Bronchial epithelial cell (primary cell): ENCODE measurements around the gene CERS1. TPM values are rescaled to one million over a fixed set of nuclear protein-coding genes. Genes with fewer than 3 reads are reported as not detected.

ENCODE experiments used
- DNase-seq: peaks from one replicate; pipeline ENCODE4 v3.0.0-alpha.2; 2010; ENCODE audit warnings: low read depth
- FAIRE-seq: peaks from 2 replicates; lab custom pipeline; 2011; peaks lifted over from hg19 to GRCh38; lab: Jason Lieb, UNC
- H3K27me3 ChIP-seq: 2 replicates; pipeline ENCODE4 v1.5.1; 2011; ENCODE audit warnings: low read length; ENCODE audit not compliant: control insufficient read depth, insufficient read depth
- H3K36me3 ChIP-seq: 2 replicates; pipeline ENCODE4 v1.5.1; 2011; ENCODE audit warnings: low read length; ENCODE audit not compliant: control insufficient read depth, insufficient read depth
- H3K4me3 ChIP-seq: 2 replicates; pipeline ENCODE4 v1.5.1; 2011; ENCODE audit warnings: mild to moderate bottlenecking, low read depth, low read length, control low read depth
- total RNA-seq: library from RNA; depleted of rRNA; stranded (reverse); fragments of >200 nt; gene quantifications from 2 replicates; pipeline ENCODE4 v1.2.1, GENCODE V29; 2014
- TF ChIP-seq, protein P1 (sequence below): IDR thresholded peaks from 2 replicates; pipeline ENCODE4 v1.5.1; 2011; ENCODE audit warnings: mild to moderate bottlenecking, moderate library complexity, low read length, control low read depth, inconsistent platforms; ENCODE audit not compliant: insufficient read depth, severe bottlenecking

Gene CERS1
- total RNA-seq, 1 donor from 2014 or later = 0.26 TPM

DNA sequence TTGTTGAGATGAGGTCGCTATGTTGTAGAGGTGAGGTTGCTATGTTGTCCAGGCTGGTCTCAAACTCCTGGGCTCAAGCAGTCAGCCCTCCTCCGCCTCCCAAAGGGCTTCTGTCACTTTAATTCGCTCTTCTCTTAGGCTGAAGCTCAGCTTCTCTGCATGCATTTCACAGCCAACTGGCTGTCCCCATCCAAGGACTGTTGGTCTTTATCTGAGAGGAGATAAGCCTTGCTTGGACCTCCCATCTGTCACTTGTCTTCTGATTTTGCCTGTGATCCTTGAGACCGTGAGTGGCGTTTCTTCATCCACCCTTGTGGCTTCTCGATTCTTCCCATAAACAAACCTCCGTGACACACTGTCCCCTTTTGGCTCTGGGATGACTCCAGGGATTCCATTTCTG is 24.4 kb downstream of the CERS1 start:
- Histone ChIP-seq H3K4me3 (no peak overlapping the region), H3K27me3 (no peaks in the 10 kb centered on the region), H3K36me3 (peaks cover 9% of the 10 kb centered on the region)
- no peak for DNase-seq
- TF ChIP-seq, protein P1, sequence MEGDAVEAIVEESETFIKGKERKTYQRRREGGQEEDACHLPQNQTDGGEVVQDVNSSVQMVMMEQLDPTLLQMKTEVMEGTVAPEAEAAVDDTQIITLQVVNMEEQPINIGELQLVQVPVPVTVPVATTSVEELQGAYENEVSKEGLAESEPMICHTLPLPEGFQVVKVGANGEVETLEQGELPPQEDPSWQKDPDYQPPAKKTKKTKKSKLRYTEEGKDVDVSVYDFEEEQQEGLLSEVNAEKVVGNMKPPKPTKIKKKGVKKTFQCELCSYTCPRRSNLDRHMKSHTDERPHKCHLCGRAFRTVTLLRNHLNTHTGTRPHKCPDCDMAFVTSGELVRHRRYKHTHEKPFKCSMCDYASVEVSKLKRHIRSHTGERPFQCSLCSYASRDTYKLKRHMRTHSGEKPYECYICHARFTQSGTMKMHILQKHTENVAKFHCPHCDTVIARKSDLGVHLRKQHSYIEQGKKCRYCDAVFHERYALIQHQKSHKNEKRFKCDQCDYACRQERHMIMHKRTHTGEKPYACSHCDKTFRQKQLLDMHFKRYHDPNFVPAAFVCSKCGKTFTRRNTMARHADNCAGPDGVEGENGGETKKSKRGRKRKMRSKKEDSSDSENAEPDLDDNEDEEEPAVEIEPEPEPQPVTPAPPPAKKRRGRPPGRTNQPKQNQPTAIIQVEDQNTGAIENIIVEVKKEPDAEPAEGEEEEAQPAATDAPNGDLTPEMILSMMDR = no peak
- FAIRE-seq = no peak

DNA sequence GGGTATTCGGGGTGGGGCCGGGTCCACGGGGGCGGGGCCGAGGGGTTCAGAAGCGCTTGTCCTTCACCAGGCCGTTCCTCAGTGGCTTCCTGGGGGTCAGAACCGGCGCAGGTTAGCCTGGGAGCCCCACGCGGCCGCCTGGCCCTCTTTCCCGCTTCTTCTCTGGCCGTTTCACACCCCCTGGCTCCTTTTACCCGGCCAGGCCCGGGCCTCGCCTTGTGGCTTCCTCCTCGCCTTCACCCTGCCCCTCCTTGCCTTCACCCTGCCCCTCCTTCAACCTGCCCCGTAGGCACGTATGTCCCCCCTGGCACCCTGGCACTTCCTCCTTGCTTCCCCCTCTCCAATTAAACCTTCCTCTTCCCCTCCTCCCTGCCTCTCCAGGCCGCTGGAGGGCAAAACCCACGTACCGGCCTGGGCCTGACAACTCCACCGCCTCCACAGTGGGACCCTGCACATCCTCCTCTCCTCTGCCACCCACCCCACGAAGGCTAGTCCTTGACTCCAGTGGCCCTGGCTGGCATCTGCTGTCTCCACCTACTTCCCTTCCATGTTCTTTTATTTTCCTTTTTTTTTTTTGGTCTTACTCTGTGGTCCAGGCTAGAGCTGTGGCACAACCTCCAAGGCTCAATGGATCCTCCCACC is 25.3 kb downstream of the CERS1 start:
- H3K27me3 ChIP-seq = no peaks in the 10 kb centered on the region
- FAIRE-seq = no peak
- TF ChIP-seq, protein P1 = no peak
- peaks cover 12% of the 10 kb centered on the region for H3K36me3 ChIP-seq
- no peak overlapping the region for H3K4me3 ChIP-seq
- no peak for DNase-seq

DNA sequence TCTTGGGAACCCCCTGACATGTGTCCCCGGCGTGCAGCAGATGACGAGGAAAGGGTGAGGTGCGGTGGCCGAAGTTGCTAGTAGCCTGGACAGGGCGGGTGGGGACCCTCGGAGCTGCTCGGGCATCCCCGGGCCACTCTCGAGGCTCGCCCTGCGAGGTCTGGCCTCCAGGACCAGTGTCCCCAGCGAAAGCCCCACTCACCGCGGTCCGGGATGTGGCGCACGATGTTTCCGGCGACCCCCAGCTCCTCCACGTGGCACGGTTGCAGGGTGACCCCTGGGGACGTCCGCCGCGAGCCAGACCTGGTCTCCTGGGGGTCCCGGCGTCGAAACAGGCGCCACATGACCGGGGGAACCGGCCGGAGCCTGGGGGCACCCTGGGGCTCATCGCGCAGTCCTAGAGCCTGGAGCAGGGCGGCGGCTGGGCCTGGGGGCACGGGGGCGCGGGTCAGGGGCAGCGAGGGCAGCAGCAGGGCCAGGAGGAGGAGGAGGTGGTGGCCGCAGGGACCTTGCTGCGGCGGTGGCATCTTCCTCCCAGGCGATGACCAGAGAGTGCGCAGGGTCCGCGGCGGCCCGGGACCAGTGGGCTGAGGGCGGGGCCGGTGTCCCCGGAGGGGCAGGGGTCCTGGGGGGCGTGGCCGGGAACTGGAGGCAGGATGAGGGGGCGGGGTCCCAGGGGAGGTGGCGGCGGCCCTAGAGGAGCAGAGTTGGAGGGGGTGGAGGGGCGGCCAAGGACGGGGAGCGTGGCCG is 26.0 kb downstream of the CERS1 start:
- no peak overlapping the region for H3K4me3 ChIP-seq
- peaks cover 14% of the 10 kb centered on the region for H3K36me3 ChIP-seq
- no peaks in the 10 kb centered on the region for H3K27me3 ChIP-seq
- DNase-seq = no peak
- TF ChIP-seq, protein P1 = no peak
- FAIRE-seq = no peak

DNA sequence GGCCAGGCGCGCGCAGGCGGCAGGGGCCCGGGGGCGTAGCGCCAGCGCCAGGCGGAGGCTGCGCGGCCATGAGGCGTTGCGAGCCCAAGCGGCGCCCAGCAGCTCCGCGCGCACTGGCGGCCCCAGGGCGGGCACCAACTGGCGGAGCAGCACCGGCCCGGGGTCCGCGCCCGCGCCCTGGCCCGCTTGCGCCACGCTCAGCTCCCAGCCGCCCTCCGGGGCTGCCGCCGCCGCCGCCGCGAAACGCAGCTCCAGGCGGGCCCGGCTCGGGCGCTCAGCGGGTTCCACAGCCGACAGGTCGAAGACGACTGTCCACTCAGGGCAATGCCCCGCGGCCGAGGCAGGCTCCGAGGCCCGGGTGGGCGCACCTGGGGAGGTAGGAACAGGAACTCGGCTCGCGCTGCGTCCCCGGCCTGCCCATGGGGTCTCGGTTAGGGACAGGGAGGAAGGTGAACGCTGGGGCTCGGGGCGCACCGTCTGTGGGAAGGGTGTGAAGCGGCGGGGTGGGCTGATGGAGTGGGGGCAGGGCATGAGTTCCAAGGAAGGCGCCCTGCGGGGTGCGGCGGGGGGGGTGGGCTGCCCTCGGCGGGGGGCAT is 26.8 kb downstream of the CERS1 start:
- H3K27me3 ChIP-seq = no peaks in the 10 kb centered on the region
- H3K4me3 ChIP-seq = no peak overlapping the region
- peaks cover 16% of the 10 kb centered on the region for H3K36me3 ChIP-seq
- TF ChIP-seq, protein P1 = no peak
- FAIRE-seq (no peak), DNase-seq (no peak)

DNA sequence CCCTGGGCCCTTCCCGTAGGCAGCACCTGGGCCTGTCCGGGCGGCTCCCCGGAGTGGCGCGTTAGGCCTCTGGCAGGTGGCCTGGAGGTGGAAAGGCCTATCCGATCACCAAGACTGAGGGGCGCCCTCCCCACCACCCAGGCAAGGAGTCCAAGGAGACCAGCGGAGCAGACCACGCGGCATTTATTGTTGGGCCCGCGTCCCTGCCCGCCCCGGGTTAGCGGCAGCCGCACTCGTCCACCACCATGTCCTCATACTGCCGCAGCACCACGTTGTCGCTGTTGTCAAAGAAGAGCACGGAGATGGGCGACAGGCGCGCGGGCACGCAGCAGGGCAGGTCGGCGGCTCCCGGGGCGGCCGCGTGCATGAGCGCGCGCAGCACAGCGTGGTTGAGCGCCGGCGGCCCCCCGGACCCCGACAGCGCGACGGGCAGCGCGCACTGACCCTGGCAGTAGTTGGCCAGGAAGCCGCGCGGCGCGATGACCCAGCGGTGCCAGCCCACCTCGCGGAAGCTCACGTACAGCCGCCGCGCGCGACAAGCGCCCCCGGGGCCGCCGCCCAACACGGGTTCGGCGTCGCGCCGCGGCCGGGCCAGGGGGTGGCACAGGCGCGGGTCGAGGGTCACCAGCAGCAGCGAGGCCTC is 27.5 kb downstream of the CERS1 start:
- no peak overlapping the region for H3K4me3 ChIP-seq
- no peaks in the 10 kb centered on the region for H3K27me3 ChIP-seq
- TF ChIP-seq, protein P1 = no peak
- peaks cover 21% of the 10 kb centered on the region for H3K36me3 ChIP-seq
- no peak for DNase-seq
- FAIRE-seq = no peak
